H9 (cell line): ENCODE measurements around the gene CD3G. TPM values are rescaled to one million over a fixed set of nuclear protein-coding genes. Genes with fewer than 3 reads are reported as not detected.

Experiments
- DNase-seq: peaks from one replicate; pipeline ENCODE4 v3.0.0-alpha.2; 2017
- H2AFZ ChIP-seq: one replicate; pipeline ENCODE4 v1.6.1; 2013; ENCODE audit warnings: mild to moderate bottlenecking, low read length, control low read depth, moderate library complexity
- H2AK5ac ChIP-seq: 2 replicates; pipeline ENCODE4 v1.6.1; 2013; ENCODE audit warnings: low read length, control low read depth, mixed read lengths; ENCODE audit not compliant: insufficient read length
- H2BK120ac ChIP-seq: one replicate; pipeline ENCODE4 v1.6.1; 2013; ENCODE audit warnings: low read depth, mild to moderate bottlenecking, low read length, control low read depth, inconsistent platforms; ENCODE audit not compliant: poor library complexity, severe bottlenecking
- H2BK12ac ChIP-seq: 2 replicates; pipeline ENCODE4 v1.6.1; 2013; ENCODE audit warnings: low read length, control low read depth, mixed read lengths, low read depth; ENCODE audit not compliant: insufficient read length
- H2BK15ac ChIP-seq: 2 replicates; pipeline ENCODE4 v1.6.1; 2013; ENCODE audit warnings: low read depth, low read length, control low read depth
- H2BK20ac ChIP-seq: one replicate; pipeline ENCODE4 v1.6.1; 2013; ENCODE audit warnings: low read depth, mild to moderate bottlenecking, low read length, control low read depth, inconsistent platforms; ENCODE audit not compliant: poor library complexity, severe bottlenecking
- H2BK5ac ChIP-seq: 2 replicates; pipeline ENCODE4 v1.6.1; 2013; ENCODE audit warnings: low read length, control low read depth, mixed read lengths; ENCODE audit not compliant: insufficient read length
- H3K14ac ChIP-seq: 2 replicates; pipeline ENCODE4 v1.6.1; 2013; ENCODE audit warnings: low read length, control low read depth; ENCODE audit not compliant: insufficient read depth
- H3K18ac ChIP-seq: 2 replicates; pipeline ENCODE4 v1.6.1; 2013; ENCODE audit warnings: low read depth, mild to moderate bottlenecking, mixed read lengths, low read length, control low read depth; ENCODE audit not compliant: insufficient read length
- H3K23ac ChIP-seq: 2 replicates; pipeline ENCODE4 v1.6.1; 2013; ENCODE audit warnings: low read length, control low read depth, mixed read lengths, low read depth; ENCODE audit not compliant: insufficient read length
- H3K23me2 ChIP-seq: 2 replicates; pipeline ENCODE4 v1.6.1; 2013; ENCODE audit warnings: low read depth, mild to moderate bottlenecking, mixed read lengths, low read length, control low read depth; ENCODE audit not compliant: insufficient read length, poor library complexity, severe bottlenecking
- H3K27ac ChIP-seq: 2 replicates; pipeline ENCODE4 v1.5.1; 2013; ENCODE audit warnings: low read length, control low read depth, mixed read lengths, low read depth; ENCODE audit not compliant: insufficient read length
- H3K27me3 ChIP-seq: 2 replicates; pipeline ENCODE4 v1.6.1; 2013; ENCODE audit warnings: low read length, control low read depth, inconsistent platforms; ENCODE audit not compliant: insufficient read depth
- H3K4ac ChIP-seq: 2 replicates; pipeline ENCODE4 v1.6.1; 2013; ENCODE audit warnings: low read depth, mild to moderate bottlenecking, control low read depth, inconsistent platforms, low read length, moderate library complexity
- H3K4me1 ChIP-seq: 2 replicates; pipeline ENCODE4 v1.6.1; 2013; ENCODE audit warnings: low read length, control low read depth, inconsistent platforms; ENCODE audit not compliant: insufficient read depth
- H3K4me2 ChIP-seq: 2 replicates; pipeline ENCODE4 v1.6.1; 2013; ENCODE audit warnings: low read length, control low read depth, mixed read lengths; ENCODE audit not compliant: insufficient read length, insufficient read depth
- H3K56ac ChIP-seq: 2 replicates; pipeline ENCODE4 v1.6.1; 2013; ENCODE audit warnings: low read depth, mild to moderate bottlenecking, mixed read lengths, low read length, control low read depth; ENCODE audit not compliant: insufficient read length
- H3K79me1 ChIP-seq: 2 replicates; pipeline ENCODE4 v1.6.1; 2013; ENCODE audit warnings: low read depth, mild to moderate bottlenecking, moderate library complexity, low read length, control low read depth, inconsistent platforms; ENCODE audit not compliant: insufficient read depth, poor library complexity, severe bottlenecking
- H3K79me2 ChIP-seq: 2 replicates; pipeline ENCODE4 v1.6.1; 2013; ENCODE audit warnings: low read length, control low read depth, inconsistent platforms; ENCODE audit not compliant: insufficient read depth
- H3K9ac ChIP-seq: 2 replicates; pipeline ENCODE4 v1.6.1; 2013; ENCODE audit warnings: low read length, control low read depth, mixed read lengths; ENCODE audit not compliant: insufficient read length; ENCODE audit errors: extremely low read depth
- H3K9me3 ChIP-seq: one replicate; pipeline ENCODE4 v1.6.1; 2013; ENCODE audit warnings: low read depth, low read length, inconsistent platforms; ENCODE audit not compliant: control insufficient read depth
- H3T11ph ChIP-seq: one replicate; pipeline ENCODE4 v1.6.1; 2013; ENCODE audit warnings: mild to moderate bottlenecking, low read length, control low read depth, inconsistent platforms
- H4K20me1 ChIP-seq: one replicate; pipeline ENCODE4 v1.6.1; 2013; ENCODE audit not compliant: control insufficient read depth, insufficient read length, insufficient read depth
- H4K5ac ChIP-seq: 2 replicates; pipeline ENCODE4 v1.6.1; 2013; ENCODE audit warnings: low read depth, mild to moderate bottlenecking, mixed read lengths, low read length, control low read depth; ENCODE audit not compliant: insufficient read length
- H4K8ac ChIP-seq: replicated peaks from 2 replicates; pipeline ENCODE4 v1.6.1; 2013; ENCODE audit warnings: low read length, control low read depth, mixed read lengths, low read depth; ENCODE audit not compliant: insufficient read length
- H4K91ac ChIP-seq: 2 replicates; pipeline ENCODE4 v1.6.1; 2013; ENCODE audit warnings: low read depth, mild to moderate bottlenecking, moderate library complexity, mixed read lengths, low read length, control low read depth; ENCODE audit not compliant: insufficient read length
- H3K27ac Mint-ChIP-seq, 3 experiments: 2 replicates in 2 of 3; 3 replicates in 1 of 3; pipeline ENCODE4 v1.8.0; 2020 to 2021; ENCODE audit warnings: mixed read lengths in 3 of 3, mild to moderate bottlenecking in 1 of 3, moderate library complexity in 1 of 3
- H3K27me3 Mint-ChIP-seq: 2 replicates; pipeline ENCODE4 v1.8.0; 2021; ENCODE audit warnings: low read depth, mild to moderate bottlenecking, moderate library complexity, mixed read lengths
- H3K36me3 Mint-ChIP-seq, 3 experiments: 2 replicates in 2 of 3; 3 replicates in 1 of 3; pipeline ENCODE4 v1.8.0; 2020 to 2021; ENCODE audit warnings: low read depth in 3 of 3, mixed read lengths in 3 of 3; ENCODE audit not compliant: insufficient read depth in 1 of 3
- H3K4me1 Mint-ChIP-seq, 2 experiments: 2 replicates each; pipeline ENCODE4 v1.8.0; 2020; ENCODE audit warnings: mixed read lengths in 2 of 2
- H3K4me3 Mint-ChIP-seq, 2 experiments: 2 replicates in 1 of 2; 3 replicates in 1 of 2; pipeline ENCODE4 v1.8.0; 2020 to 2021; ENCODE audit warnings: mild to moderate bottlenecking in 2 of 2, mixed read lengths in 2 of 2, moderate library complexity in 1 of 2
- H3K9me3 Mint-ChIP-seq, 2 experiments: 2 replicates in 1 of 2; 3 replicates in 1 of 2; pipeline ENCODE4 v1.8.0; 2020; ENCODE audit warnings: mild to moderate bottlenecking in 2 of 2, mixed read lengths in 2 of 2, moderate library complexity in 1 of 2
- WGBS: extraction: QIAGEN DNeasy Blood & Tissue Kit; methylation state at CpG from one replicate; pipeline ENCODE4 v1.1.7; 2013; ENCODE audit warnings: missing lambda C conversion rate, low lambda C conversion rate, mixed read lengths; ENCODE audit not compliant: insufficient read length; ENCODE audit errors: extremely low coverage; 5-methylcytosine and 5-hydroxymethylcytosine counted together
- total RNA-seq: library from RNA; stranded (reverse); gene quantifications from 2 replicates; pipeline ENCODE4 v1.2.1, GENCODE V29; 2021
- TF ChIP-seq, protein P1 (sequence below): fragments of 200-600 bp; sonication (generic); conservative IDR thresholded peaks from 3 replicates; pipeline ENCODE4 v1.8.0; 2021; ENCODE audit warnings: antibody characterized with exemption, mild to moderate bottlenecking

The CD3G gene
- total RNA-seq, 1 experiment from 2014 or later: not detected

DNA sequence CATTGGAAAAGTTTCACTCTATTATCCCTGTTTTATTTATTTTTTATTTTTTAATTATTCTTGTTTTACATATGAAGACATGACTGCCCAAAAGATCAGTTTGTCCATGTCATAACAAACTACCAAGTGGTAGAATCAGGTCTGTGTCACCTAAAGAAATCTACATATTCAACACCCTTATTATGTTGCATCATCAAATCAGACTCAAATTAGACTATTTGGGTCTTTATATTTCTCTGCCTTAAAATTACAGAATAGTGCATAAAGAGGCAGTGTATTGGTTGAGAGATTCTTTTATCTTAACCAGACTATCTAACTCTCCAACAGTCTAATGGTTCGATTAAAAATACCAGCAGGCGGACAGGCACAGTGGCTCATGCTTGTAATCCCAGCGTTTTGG lies 38.8 kb downstream of the CD3G start:
- Histone ChIP-seq H2AFZ (no peak overlapping the region), H3K79me2 (no peaks in the 10 kb centered on the region), H4K91ac (no peak overlapping the region), H4K8ac (no peak overlapping the region), H3K14ac (no peak overlapping the region), H2BK20ac (no peak overlapping the region), H4K5ac (no peak overlapping the region), H3K23ac (no peak overlapping the region), H2AK5ac (no peak overlapping the region), H3K27ac (no peak overlapping the region), H2BK12ac (no peak overlapping the region), H2BK120ac (no peak overlapping the region), H3K4ac (no peak overlapping the region), H3K27me3 (no peaks in the 10 kb centered on the region), H3K4me2 (no peak overlapping the region), H3K9me3 (no peaks in the 10 kb centered on the region), H3K56ac (no peak overlapping the region), H4K20me1 (no peaks in the 10 kb centered on the region), H2BK5ac (no peak overlapping the region), H3K79me1 (no peaks in the 10 kb centered on the region), H3K4me1 (no peaks in the 10 kb centered on the region), H3K18ac (no peak overlapping the region), H2BK15ac (no peak overlapping the region), H3K9ac (no peak overlapping the region), H3T11ph (no peak overlapping the region), H3K23me2 (no peaks in the 10 kb centered on the region)
- TF ChIP-seq, protein P1, sequence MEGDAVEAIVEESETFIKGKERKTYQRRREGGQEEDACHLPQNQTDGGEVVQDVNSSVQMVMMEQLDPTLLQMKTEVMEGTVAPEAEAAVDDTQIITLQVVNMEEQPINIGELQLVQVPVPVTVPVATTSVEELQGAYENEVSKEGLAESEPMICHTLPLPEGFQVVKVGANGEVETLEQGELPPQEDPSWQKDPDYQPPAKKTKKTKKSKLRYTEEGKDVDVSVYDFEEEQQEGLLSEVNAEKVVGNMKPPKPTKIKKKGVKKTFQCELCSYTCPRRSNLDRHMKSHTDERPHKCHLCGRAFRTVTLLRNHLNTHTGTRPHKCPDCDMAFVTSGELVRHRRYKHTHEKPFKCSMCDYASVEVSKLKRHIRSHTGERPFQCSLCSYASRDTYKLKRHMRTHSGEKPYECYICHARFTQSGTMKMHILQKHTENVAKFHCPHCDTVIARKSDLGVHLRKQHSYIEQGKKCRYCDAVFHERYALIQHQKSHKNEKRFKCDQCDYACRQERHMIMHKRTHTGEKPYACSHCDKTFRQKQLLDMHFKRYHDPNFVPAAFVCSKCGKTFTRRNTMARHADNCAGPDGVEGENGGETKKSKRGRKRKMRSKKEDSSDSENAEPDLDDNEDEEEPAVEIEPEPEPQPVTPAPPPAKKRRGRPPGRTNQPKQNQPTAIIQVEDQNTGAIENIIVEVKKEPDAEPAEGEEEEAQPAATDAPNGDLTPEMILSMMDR: no peak
- no peaks in the 10 kb centered on the region for H3K9me3 Mint-ChIP-seq
- H3K4me1 Mint-ChIP-seq: no peaks in the 10 kb centered on the region
- no peak overlapping the region for H3K27ac Mint-ChIP-seq
- no peak overlapping the region for H3K4me3 Mint-ChIP-seq
- H3K36me3 Mint-ChIP-seq: peaks cover 10 to 78% (median 49%) of the 10 kb centered on the region in 3 experiments
- H3K27me3 Mint-ChIP-seq: no peaks in the 10 kb centered on the region
- no peak for DNase-seq
- no CpG with 5 or more reads among the region's 3 CpGs for WGBS
